Suppressor macrophage (primary cell): ENCODE measurements around the gene IMP4.

Source experiments
- DNase-seq, 4 experiments: peaks; one replicate each; pipeline ENCODE4 v3.0.0-alpha.2; 2020 to 2022

The IMP4 gene

GRCh38 chr2:130336877-130337734 lies 5.6 kb upstream of the IMP4 start:
- peak; percentile 31 to 57 (median 37) for DNase-seq

GRCh38 chr2:130337735-130338325 lies 4.9 kb upstream of the IMP4 start:
- peak; percentile 21 to 52 (median 48) for DNase-seq

- DNase-seq = no peak
These were observed 3.8 kb upstream of the IMP4 start for GRCh38 chr2:130338793-130339345.

GRCh38 chr2:130339885-130340745 lies 2.6 kb upstream of the IMP4 start:
- peak in 3 of 4 experiments; percentile 29 to 48 (median 29) for DNase-seq

- DNase-seq = no peak
These were observed 1.1 kb upstream of the IMP4 start for GRCh38 chr2:130341562-130342019.

GRCh38 chr2:130342020-130342532 lies 621 bp upstream of the IMP4 start:
- peak; percentile 88 to 94 (median 94) for DNase-seq

- no peak for DNase-seq
These were observed 1.9 kb downstream of the IMP4 start for GRCh38 chr2:130344578-130344977.

GRCh38 chr2:130345091-130345490 lies 2.4 kb downstream of the IMP4 start:
- DNase-seq = no peak

- DNase-seq = no peak
These were observed 2.9 kb downstream of the IMP4 start for GRCh38 chr2:130345611-130346010.

- no peak for DNase-seq
These were observed 3.5 kb downstream of the IMP4 start for GRCh38 chr2:130346041-130346740.

GRCh38 chr2:130346741-130347066 lies 4.0 kb downstream of the IMP4 start:
- DNase-seq = no peak

GRCh38 chr2:130347220-130347925 lies 4.7 kb downstream of the IMP4 start:
- no peak for DNase-seq

- DNase-seq = no peak
These were observed 6.5 kb downstream of the IMP4 start for GRCh38 chr2:130349174-130349573.

- no peak for DNase-seq
These were observed 9.0 kb downstream of the IMP4 start for GRCh38 chr2:130351711-130352110.

GRCh38 chr2:130352237-130352636 lies 9.5 kb downstream of the IMP4 start:
- DNase-seq = peak in 3 of 4 experiments; percentile 41 to 49 (median 45)

GRCh38 chr2:130353291-130354138 lies 10.8 kb downstream of the IMP4 start:
- DNase-seq = no peak

- DNase-seq = no peak
These were observed 11.4 kb downstream of the IMP4 start for GRCh38 chr2:130354139-130354428.

GRCh38 chr2:130355172-130355577 lies 12.5 kb downstream of the IMP4 start:
- peak; percentile 53 to 63 (median 56) for DNase-seq

GRCh38 chr2:130355578-130356431 lies 13.1 kb downstream of the IMP4 start, which contains the start of gene PTPN18:
Gene PTPN18 (plus strand): TSS chr2:130356056. CDS start chr2:130356108, 52 bp downstream.
- peak; percentile 96 to 99 (median 97) for DNase-seq
